GM12864 (cell line): ENCODE results near the gene PXDC1.

Source experiments
- DNase-seq: peaks from one replicate; pipeline ENCODE4 v3.0.0-alpha.2; 2011; ENCODE audit warnings: low read depth
- H3K4me3 ChIP-seq: 2 replicates; pipeline ENCODE4 v1.5.1; 2011; ENCODE audit warnings: mild to moderate bottlenecking, low read depth, low read length, control low read depth
- TF ChIP-seq, protein P1 (sequence below): IDR thresholded peaks from 2 replicates; pipeline ENCODE4 v1.5.1; 2011; ENCODE audit warnings: low read depth, mild to moderate bottlenecking, moderate library complexity, low read length, control low read depth, inconsistent platforms; ENCODE audit errors: missing control alignments

PXDC1 gene

DNA sequence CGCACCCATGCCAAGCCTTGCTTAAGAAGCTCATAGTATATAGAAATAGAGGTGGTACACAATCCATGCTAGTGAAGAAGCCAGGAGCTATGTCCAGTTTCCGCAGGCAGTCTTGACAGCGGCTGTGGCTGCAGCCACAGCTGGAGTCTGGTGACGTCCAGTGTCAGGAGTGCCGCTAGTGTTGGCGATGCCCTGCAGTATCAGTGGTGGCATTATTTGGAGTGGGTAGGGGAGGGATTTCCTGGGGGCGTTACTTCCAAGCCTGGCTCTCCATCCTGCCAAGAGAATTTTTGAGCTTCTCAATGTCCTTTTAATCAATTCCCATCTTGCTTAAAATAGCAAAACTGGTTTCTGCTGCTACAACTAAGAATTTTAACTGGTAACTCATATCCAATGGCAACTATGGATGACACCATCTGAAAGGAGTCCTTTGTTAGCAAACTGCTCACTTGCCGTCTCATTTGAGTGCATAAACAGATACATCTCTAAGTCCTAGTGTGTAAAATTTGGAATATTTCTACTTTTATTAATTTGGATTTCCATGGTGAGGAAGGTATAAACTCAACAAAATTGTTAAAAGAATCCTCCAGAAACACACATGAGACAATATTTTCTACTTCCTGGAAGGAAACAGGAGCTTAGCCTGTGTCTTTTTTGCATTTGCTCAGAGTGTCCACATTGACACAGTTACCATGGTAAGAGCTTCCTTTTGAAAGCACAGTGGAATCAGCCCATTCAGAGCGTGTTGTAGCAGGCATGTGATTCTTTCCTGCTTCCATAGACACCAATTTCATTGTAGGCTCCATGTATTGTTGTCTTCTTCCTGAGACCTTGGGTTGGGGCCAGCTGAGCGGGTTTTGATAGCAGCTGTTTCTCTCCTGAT lies 44.6 kb upstream of the PXDC1 start:
- DNase-seq: no peak
- no peak overlapping the region for H3K4me3 ChIP-seq
- TF ChIP-seq, protein P1, sequence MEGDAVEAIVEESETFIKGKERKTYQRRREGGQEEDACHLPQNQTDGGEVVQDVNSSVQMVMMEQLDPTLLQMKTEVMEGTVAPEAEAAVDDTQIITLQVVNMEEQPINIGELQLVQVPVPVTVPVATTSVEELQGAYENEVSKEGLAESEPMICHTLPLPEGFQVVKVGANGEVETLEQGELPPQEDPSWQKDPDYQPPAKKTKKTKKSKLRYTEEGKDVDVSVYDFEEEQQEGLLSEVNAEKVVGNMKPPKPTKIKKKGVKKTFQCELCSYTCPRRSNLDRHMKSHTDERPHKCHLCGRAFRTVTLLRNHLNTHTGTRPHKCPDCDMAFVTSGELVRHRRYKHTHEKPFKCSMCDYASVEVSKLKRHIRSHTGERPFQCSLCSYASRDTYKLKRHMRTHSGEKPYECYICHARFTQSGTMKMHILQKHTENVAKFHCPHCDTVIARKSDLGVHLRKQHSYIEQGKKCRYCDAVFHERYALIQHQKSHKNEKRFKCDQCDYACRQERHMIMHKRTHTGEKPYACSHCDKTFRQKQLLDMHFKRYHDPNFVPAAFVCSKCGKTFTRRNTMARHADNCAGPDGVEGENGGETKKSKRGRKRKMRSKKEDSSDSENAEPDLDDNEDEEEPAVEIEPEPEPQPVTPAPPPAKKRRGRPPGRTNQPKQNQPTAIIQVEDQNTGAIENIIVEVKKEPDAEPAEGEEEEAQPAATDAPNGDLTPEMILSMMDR: no peak

- DNase-seq: no peak
- TF ChIP-seq, protein P1: no peak
- no peak overlapping the region for H3K4me3 ChIP-seq
Observed at GRCh38 chr6:3794092-3794491, 42.6 kb upstream of the PXDC1 start.

- DNase-seq: no peak
- TF ChIP-seq, protein P1: no peak
Observed at GRCh38 chr6:3793545-3793944, 42.0 kb upstream of the PXDC1 start.

DNA sequence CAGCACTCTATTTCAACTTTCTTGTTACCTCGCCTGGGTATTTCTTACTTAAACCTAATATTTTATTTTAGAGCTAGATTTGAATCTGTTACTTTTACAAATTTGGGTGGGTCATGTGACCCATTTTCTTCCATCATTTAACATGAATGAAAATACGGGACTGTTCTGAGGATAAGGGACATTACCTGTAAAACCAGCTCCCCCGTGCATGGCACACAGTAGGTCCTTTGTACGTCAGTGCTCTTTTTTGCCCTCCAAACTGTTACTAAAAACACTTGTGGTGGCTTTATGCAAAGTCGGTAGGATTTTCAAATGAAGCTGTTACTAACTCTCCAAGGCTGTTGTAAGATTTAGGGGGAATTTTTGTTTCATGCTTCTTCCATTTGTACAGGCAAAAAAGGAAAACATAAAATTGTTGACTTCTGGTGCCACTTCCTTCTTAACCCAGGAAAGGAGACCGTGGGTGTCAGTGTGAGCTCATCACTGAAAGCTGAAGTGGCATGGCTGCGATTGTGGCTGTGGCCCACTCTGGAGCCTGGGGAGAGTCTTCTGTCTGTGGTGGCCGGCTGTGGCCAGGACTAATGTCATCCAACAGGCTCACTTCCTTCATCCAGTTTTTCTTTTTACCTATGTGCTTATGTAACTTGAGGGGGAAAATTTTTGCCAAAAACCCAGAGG lies 40.2 kb upstream of the PXDC1 start:
- no peak overlapping the region for H3K4me3 ChIP-seq
- TF ChIP-seq, protein P1: no peak
- no peak for DNase-seq

More at GRCh38 chr6:3793545-3793944, 42.0 kb upstream of the PXDC1 start:
- H3K4me3 ChIP-seq: no peak overlapping the region

DNA sequence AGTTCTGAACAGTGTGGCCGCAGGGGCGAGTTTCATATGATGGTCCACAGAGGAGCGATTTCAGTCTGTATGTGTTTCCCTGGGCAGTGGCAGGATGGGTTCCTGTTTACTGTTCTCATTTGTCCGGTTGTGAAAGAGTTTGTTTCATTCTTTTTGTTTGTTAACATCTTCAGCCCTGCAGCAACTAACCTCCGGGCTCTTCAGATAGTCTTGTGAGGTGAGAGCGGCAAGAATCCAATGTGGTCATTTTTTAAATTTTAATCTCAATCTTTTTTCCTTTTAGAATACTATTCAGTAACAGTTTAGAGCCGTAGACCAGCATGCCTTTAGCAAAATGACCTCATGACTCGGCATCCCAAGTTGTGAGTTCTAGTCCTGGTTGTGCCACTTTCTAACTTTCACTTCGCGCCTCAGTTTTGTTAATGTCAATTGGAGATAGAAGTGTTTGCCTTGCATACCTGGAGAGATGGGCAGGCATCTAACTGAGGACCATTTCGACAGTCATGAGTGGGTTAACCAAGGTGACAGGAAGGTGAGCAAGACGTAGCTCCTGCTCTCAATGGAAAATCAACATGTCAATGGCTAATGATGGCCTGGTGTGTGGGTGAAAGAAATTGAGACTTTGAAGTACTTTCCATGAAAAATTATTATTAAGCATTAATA lies 38.5 kb upstream of the PXDC1 start:
- no peak for DNase-seq
- TF ChIP-seq, protein P1: no peak

GRCh38 chr6:3789018-3789895 lies 37.7 kb upstream of the PXDC1 start:
- no peak overlapping the region for H3K4me3 ChIP-seq
- TF ChIP-seq, protein P1: no peak
- DNase-seq: no peak

More for the DNA sequence above, 38.5 kb upstream of the PXDC1 start:
- H3K4me3 ChIP-seq: no peak overlapping the region
